NCI-H2227 (cell line): ENCODE measurements around the gene ALDH3A2.

ENCODE experiments used
- DNase-seq: peaks from one replicate; lab custom pipeline; 2025; ENCODE audit not compliant: unreplicated experiment; lab: John Stamatoyannopoulos, UW

Gene ALDH3A2

GRCh38 chr17:19648475-19649273 is at the start of gene ALDH3A2:
Gene ALDH3A2, plus strand, starts transcription at chr17:19648751. Its CDS starts 221 bp downstream, at chr17:19648972.
- peak; percentile 86 for DNase-seq

DNA sequence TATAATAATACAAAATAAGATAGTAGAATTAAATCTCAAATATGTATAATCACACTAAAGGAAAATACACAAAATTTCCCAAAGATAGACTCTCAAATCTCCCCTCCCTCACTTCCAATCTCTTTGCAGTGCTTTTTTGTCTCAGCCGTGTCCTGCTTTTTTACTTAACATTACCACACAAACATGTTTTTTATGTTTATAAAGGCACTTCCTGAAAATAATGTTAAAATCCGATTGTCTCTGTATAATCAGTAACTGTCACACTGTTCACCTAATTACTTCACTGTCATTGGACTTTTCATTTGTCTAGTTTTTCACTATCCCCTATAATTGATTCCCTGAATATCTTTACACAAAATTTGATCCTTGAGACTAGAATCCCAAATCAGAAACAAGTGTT is 38.2 kb upstream of the ALDH3A2 start:
- DNase-seq, result no peak

GRCh38 chr17:19610879-19611278 is 37.7 kb upstream of the ALDH3A2 start:
- no peak for DNase-seq

- no peak for DNase-seq
Measured at GRCh38 chr17:19613979-19614378, 34.6 kb upstream of the ALDH3A2 start.

- DNase-seq, result no peak
Measured at GRCh38 chr17:19614900-19615299, 33.7 kb upstream of the ALDH3A2 start.

- DNase-seq, result no peak
Measured at GRCh38 chr17:19618015-19618414, 30.5 kb upstream of the ALDH3A2 start.

GRCh38 chr17:19619705-19620325 is 28.7 kb upstream of the ALDH3A2 start:
- no peak for DNase-seq

DNA sequence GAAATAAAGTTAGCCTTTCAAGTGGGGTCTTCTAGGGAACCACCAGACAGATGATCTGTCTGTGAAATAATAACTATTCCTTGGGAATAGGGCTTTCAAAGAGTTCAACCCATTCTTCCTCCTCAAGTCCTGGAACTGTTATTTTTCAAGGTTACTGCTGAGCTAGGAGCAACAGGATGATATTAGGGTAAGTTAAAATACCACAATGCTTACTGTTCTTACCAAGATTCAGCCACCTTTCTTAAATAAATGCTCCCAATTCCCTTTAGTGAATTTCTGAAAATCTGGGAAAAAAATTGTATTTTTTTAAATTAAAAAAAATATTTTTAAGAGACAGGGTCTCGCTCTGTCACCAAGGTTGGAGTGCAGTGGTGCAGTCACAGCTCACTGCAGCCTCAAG is 26.9 kb upstream of the ALDH3A2 start:
- DNase-seq, result no peak

DNA sequence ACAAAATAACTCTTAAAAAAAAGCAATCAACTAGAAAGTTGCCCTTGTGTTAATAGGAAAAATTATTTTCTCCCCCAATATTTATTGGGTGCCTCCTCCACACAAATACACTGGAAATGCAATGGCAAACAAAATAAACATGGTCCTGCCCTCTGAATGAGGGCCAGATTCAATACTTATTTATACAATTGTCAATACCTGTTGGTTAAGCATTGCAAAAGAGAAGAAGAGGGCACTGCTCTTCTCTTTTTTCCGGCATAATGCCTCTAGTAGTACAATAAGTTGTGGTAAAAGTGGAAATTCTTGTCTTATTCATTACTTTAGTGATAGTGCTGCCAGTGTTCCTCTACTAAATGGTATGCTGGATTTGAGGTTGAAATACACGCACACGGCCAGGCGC is 22.5 kb upstream of the ALDH3A2 start:
- DNase-seq, result no peak

- DNase-seq, result no peak
Measured at GRCh38 chr17:19629449-19629848, 19.1 kb upstream of the ALDH3A2 start.

GRCh38 chr17:19630035-19630434 is 18.5 kb upstream of the ALDH3A2 start:
- DNase-seq, result no peak

DNA sequence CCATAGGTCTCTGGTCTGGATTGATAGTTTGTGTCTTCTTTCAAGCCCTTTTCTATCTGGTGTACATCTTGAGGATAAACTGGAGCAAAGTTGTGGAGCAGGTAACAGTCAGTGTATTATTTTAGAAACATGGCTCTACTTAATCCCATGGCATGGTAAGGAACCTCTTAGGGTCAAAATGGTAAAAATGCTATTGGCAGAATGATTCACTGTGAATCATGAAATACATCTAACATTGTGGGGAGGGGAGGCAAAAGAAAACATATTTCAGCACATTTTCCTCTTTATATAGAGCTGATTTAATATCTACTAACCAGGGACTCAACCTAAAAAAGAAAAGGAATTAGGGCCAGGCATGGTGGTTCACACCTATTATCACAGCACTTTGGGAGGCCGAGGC is 17.9 kb upstream of the ALDH3A2 start:
- no peak for DNase-seq

DNA sequence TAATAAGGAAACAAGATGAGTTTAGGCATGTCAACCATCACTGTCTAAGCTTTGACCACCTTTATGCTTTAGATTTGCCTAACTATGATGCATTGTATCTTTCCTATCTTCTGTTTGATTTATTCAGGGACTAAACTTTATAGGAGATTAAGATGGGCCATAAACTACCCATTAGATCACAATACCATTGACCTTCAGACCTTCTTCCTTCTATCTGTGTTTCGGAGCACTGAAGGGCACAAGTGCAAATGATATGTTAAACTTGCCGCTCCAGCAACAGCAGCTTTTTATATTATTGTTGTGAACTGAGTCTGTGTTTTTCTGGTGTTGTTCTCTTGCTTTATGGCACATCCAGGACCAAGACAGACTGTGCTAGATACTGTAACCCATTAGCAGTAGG is 16.6 kb upstream of the ALDH3A2 start:
- no peak for DNase-seq

GRCh38 chr17:19641687-19642372 is 6.7 kb upstream of the ALDH3A2 start:
- DNase-seq, result no peak

DNA sequence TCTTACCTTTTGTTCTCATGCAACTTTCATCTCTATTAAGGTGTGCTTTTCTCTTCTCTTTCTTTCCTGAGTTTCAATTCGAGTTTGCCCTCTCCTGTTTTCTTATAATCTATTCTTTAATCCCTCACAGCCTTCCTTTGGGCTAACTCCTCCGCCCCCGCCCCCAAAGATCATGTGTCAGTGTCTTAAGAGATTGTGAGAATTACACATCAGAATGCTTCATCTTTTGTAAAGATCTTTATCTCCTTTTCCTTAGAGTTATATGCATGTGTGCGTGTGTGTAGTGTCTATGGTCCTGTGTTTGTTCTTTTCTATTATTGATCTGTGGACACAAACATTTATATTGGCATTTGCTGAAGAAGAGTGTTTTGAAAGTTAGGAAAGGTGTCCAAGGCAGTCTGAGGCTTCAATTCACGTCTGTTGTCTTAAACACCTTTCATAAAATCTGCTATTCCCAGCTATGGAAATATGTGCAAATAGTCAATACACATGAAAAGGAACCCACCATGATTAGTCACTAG is 6.1 kb upstream of the ALDH3A2 start:
- DNase-seq, result no peak

GRCh38 chr17:19644493-19645210 is 3.9 kb upstream of the ALDH3A2 start:
- DNase-seq, result no peak

GRCh38 chr17:19645734-19646201 is 2.8 kb upstream of the ALDH3A2 start:
- DNase-seq, result peak; percentile 22

DNA sequence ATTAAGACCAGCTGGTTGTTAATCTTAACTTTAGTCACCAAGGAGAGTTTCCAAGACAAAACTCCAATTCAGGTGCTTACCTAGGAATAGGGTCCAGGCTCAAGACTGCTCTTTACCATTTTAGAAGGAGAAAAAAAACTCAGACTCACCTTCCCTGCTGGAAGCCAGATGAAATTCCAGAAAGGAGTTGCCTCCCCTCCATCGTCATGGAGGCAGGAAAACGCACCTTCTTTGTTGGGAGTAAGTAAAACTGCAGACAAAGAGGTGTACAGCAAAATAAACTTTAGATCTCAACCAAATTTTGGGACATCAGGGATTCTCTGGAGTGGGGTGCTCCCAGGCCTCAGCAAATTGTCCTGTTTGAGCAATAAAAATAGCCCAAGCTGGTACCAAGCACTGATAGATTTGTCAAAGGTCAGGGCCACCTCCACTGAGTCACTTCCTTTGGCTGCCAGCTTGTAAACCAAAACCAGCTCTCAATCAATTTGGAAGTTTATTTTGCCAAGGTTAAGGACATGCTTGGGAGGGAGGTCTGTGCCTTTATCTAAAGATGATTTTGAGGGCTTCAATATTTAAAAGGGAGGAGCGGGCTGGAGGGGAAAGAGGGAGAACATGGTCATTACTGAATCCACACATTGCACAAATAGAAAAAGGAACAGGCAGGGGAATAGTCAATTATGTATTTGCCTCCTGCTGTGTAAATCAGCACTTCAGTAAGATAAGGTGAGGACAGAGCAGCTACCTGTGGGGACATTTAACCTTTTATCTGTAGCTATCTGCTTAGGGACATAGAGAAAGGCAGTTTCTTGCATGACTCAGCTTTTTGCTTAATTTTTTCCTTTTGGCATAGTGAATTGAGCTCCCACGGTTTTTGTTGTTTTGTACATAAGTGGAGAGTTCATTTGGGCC is 1.5 kb upstream of the ALDH3A2 start:
- DNase-seq, result peak; percentile 66

- peak; percentile 50 for DNase-seq
Measured at GRCh38 chr17:19647697-19648474, 665 bp upstream of the ALDH3A2 start.

GRCh38 chr17:19649274-19649541 is 657 bp downstream of the ALDH3A2 start:
- no peak for DNase-seq
